Endothelial cell (in vitro differentiated cells): ENCODE measurements around the gene RNU1-2. TPM values are rescaled to one million over a fixed set of nuclear protein-coding genes. Genes with fewer than 3 reads are reported as not detected.
"Not testable (repeated sequence)": the region's sequence is repeated elsewhere in the genome, so short reads cannot be mapped to it uniquely, and the experiment has no call there.

Experiments
- DNase-seq: peaks from one replicate; pipeline ENCODE4 v3.0.0; 2021; ENCODE audit warnings: low spot score
- H3K27ac Mint-ChIP-seq: one replicate; pipeline ENCODE4 v1.8.0; 2021; ENCODE audit warnings: mixed read lengths, inconsistent platforms; ENCODE audit not compliant: unreplicated experiment
- H3K27me3 Mint-ChIP-seq: one replicate; pipeline ENCODE4 v1.8.0; 2021; ENCODE audit warnings: mild to moderate bottlenecking, moderate library complexity, mixed read lengths, inconsistent platforms; ENCODE audit not compliant: unreplicated experiment
- H3K36me3 Mint-ChIP-seq: one replicate; pipeline ENCODE4 v1.8.0; 2021; ENCODE audit warnings: mild to moderate bottlenecking, low read depth, mixed read lengths, inconsistent platforms; ENCODE audit not compliant: unreplicated experiment
- H3K4me1 Mint-ChIP-seq: one replicate; pipeline ENCODE4 v1.8.0; 2021; ENCODE audit warnings: mild to moderate bottlenecking, mixed read lengths, inconsistent platforms; ENCODE audit not compliant: unreplicated experiment
- H3K4me3 Mint-ChIP-seq: one replicate; pipeline ENCODE4 v1.8.0; 2021; ENCODE audit warnings: mild to moderate bottlenecking, mixed read lengths, inconsistent platforms; ENCODE audit not compliant: unreplicated experiment
- H3K9me3 Mint-ChIP-seq: one replicate; pipeline ENCODE4 v1.8.0; 2021; ENCODE audit warnings: mixed read lengths, inconsistent platforms; ENCODE audit not compliant: unreplicated experiment
- total RNA-seq: library from RNA; stranded (reverse); fragmentation: NEBNext Ultra II Directional; extraction: Animal tissue kit (Norgen Biotek cat#: 25700); gene quantifications from one replicate; pipeline ENCODE4 v1.2.1, GENCODE V29; 2021; ENCODE audit not compliant: unreplicated experiment
- TF ChIP-seq, protein P1 (sequence below): fragments of 200-600 bp; sonication (generic); IDR thresholded peaks from one replicate; pipeline ENCODE4 v1.5.0; 2021; ENCODE audit warnings: antibody characterized with exemption; ENCODE audit not compliant: unreplicated experiment

RNU1-2 gene
- total RNA-seq, 1 donor from 2014 or later, result 3,428 TPM

- TF ChIP-seq, protein P1, sequence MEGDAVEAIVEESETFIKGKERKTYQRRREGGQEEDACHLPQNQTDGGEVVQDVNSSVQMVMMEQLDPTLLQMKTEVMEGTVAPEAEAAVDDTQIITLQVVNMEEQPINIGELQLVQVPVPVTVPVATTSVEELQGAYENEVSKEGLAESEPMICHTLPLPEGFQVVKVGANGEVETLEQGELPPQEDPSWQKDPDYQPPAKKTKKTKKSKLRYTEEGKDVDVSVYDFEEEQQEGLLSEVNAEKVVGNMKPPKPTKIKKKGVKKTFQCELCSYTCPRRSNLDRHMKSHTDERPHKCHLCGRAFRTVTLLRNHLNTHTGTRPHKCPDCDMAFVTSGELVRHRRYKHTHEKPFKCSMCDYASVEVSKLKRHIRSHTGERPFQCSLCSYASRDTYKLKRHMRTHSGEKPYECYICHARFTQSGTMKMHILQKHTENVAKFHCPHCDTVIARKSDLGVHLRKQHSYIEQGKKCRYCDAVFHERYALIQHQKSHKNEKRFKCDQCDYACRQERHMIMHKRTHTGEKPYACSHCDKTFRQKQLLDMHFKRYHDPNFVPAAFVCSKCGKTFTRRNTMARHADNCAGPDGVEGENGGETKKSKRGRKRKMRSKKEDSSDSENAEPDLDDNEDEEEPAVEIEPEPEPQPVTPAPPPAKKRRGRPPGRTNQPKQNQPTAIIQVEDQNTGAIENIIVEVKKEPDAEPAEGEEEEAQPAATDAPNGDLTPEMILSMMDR, result no peak
- DNase-seq, result no peak
Observed at GRCh38 chr1:16886860-16887605, 8.7 kb upstream of the RNU1-2 start.

GRCh38 chr1:16888860-16889816, 6.6 kb upstream of the RNU1-2 start:
- Mint-ChIP-seq H3K4me3 (peak overlapping the region; percentile 92), H3K4me1 (peaks cover 17% of the 10 kb centered on the region), H3K36me3 (no peaks in the 10 kb centered on the region), H3K27me3 (peaks cover 9% of the 10 kb centered on the region), H3K27ac (peak overlapping the region; percentile 93), H3K9me3 (no peaks in the 10 kb centered on the region)
- peak; percentile 88 for DNase-seq
- TF ChIP-seq, protein P1, result no peak

More at GRCh38 chr1:16886860-16887605, 8.7 kb upstream of the RNU1-2 start:
- Mint-ChIP-seq H3K36me3 (no peaks in the 10 kb centered on the region), H3K4me3 (no peak overlapping the region), H3K27ac (no peak overlapping the region), H3K4me1 (peaks cover 17% of the 10 kb centered on the region), H3K27me3 (peaks cover 6% of the 10 kb centered on the region), H3K9me3 (no peaks in the 10 kb centered on the region)

DNA sequence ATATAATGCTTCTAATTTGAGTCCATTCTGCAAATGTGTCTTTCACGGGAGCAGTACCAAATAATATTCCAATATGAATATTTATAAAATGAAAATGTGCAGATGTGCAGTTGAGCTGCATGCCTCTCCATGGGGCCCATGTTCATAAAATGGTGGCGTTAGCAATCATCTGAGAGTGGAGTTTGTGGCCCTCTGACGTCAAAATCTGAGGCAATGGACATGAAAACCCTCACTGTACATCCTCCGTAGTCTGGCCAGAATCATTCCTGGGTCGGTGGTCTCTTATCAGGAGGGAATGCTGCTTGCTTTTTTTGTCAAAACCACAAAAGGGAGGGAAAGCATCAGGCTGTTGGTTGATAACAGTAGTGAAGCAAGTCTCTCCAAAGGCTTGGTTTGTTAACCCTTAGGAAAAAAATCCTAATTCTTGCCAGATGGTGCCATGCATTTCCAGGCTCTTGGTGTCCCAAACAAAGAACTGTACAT, 5.2 kb upstream of the RNU1-2 start:
- H3K9me3 Mint-ChIP-seq, H3K4me3 Mint-ChIP-seq, DNase-seq, H3K36me3 Mint-ChIP-seq, H3K27me3 Mint-ChIP-seq, H3K27ac Mint-ChIP-seq: not testable (repeated sequence)
- H3K4me1 Mint-ChIP-seq, result peaks cover 19% of the 10 kb centered on the region

- DNase-seq, H3K9me3 Mint-ChIP-seq, H3K27ac Mint-ChIP-seq, H3K36me3 Mint-ChIP-seq: not testable (repeated sequence)
- peak overlapping the region; percentile 68 for H3K4me3 Mint-ChIP-seq
- H3K27me3 Mint-ChIP-seq, result peaks cover 13% of the 10 kb centered on the region
- peaks cover 21% of the 10 kb centered on the region for H3K4me1 Mint-ChIP-seq
Observed at GRCh38 chr1:16891057-16891456, 4.7 kb upstream of the RNU1-2 start.

- peaks cover 30% of the 10 kb centered on the region for H3K4me1 Mint-ChIP-seq
- H3K27ac Mint-ChIP-seq, H3K9me3 Mint-ChIP-seq, H3K4me3 Mint-ChIP-seq, H3K36me3 Mint-ChIP-seq, DNase-seq: not testable (repeated sequence)
- peaks cover 17% of the 10 kb centered on the region for H3K27me3 Mint-ChIP-seq
Observed at GRCh38 chr1:16892978-16893525, 2.7 kb upstream of the RNU1-2 start.

DNA sequence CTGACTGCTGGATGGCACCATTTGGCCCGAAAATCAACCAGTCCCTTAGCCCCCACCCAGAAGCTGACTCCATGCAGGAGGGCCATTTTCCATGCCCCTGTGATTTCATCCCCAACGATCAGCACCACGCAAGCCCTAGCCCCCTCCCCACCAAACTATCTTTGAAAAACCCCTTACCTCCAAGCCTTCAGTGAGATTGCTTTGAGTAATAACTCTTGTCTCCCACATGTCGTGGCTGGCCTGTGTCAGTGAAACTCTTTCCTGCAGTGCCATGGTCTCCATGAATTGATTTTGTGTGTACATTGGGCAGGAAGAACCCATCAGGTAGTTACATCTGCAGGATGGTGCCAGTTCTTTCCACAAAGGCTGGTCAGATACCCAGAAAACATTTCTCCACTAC, 2.0 kb upstream of the RNU1-2 start:
- Mint-ChIP-seq H3K27me3 (peaks cover 17% of the 10 kb centered on the region), H3K4me1 (peaks cover 23% of the 10 kb centered on the region)
- not testable (repeated sequence) for H3K36me3 Mint-ChIP-seq, H3K9me3 Mint-ChIP-seq, H3K27ac Mint-ChIP-seq, H3K4me3 Mint-ChIP-seq, DNase-seq

DNA sequence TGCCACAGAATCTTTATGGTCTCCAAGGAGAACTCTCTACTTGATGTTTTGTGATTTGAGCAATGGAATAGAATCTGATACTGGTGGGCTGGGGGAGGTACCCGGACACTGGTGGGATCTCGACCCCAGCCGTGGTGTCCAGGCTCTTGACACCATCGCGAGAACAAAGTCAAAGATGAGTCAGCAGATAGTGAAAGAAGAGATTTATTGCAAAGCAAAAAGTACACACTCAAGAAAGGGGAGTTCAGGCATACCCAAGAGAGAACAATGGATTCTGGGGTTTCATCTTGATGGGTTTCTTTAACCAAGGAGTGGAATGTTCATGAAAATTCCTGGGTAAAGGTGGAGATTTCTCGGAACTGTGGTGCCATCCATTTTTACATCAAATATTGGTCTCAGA, 1.4 kb upstream of the RNU1-2 start:
- H3K36me3 Mint-ChIP-seq, DNase-seq, H3K4me3 Mint-ChIP-seq, H3K27ac Mint-ChIP-seq, H3K9me3 Mint-ChIP-seq: not testable (repeated sequence)
- peaks cover 21% of the 10 kb centered on the region for H3K4me1 Mint-ChIP-seq
- H3K27me3 Mint-ChIP-seq, result peaks cover 16% of the 10 kb centered on the region

- Mint-ChIP-seq H3K4me1 (peaks cover 13% of the 10 kb centered on the region), H3K27ac (peak overlapping the region; percentile 100), H3K4me3 (peak overlapping the region; percentile 84), H3K27me3 (peaks cover 14% of the 10 kb centered on the region)
- not testable (repeated sequence) for DNase-seq, H3K9me3 Mint-ChIP-seq, H3K36me3 Mint-ChIP-seq
Observed at GRCh38 chr1:16895233-16895597, 565 bp upstream of the RNU1-2 start.

DNA sequence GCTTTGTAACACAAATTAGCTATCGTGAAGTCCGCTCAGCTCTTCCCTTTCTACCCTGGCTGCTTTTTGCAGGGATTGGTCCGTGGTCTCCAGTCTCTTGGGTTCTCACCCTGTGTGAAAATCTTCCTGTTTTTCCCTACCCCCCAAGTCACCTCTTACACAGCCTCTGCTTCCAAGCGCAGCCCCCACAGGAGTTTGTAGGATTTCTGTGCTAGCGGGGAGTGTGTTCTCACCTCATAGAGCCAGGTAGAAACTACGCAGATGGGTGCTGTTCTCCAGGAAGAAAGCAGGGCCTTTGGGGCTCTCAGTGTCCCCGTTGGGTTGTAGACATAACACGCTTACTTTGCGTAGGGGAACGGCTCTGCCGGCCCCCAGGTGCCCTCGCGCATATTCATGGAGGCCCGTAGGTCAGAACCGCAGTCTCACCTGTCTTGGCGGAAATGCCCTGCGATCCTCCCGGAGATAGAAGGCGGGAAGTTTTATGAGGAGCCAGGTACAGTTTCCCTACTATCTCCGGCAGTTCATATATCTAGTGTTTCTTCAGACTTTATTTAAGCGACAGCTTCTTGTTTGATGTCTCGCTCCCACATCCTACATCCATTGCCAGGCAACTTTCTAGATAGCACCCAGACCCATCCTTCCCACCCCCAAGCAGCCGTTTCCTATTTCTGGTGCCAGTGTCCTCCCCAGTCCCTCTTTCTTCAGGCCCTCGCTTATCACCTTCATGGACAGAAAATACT, 706 bp downstream of the RNU1-2 start:
- not testable (repeated sequence) for H3K36me3 Mint-ChIP-seq, DNase-seq, H3K9me3 Mint-ChIP-seq
- peak overlapping the region; percentile 93 for H3K27ac Mint-ChIP-seq
- H3K4me1 Mint-ChIP-seq, result peaks cover 13% of the 10 kb centered on the region
- H3K4me3 Mint-ChIP-seq, result peak overlapping the region; percentile 84
- H3K27me3 Mint-ChIP-seq, result peaks cover 14% of the 10 kb centered on the region
